ENCODE measurements around the gene PRUNE2.

The PRUNE2 gene

DNA sequence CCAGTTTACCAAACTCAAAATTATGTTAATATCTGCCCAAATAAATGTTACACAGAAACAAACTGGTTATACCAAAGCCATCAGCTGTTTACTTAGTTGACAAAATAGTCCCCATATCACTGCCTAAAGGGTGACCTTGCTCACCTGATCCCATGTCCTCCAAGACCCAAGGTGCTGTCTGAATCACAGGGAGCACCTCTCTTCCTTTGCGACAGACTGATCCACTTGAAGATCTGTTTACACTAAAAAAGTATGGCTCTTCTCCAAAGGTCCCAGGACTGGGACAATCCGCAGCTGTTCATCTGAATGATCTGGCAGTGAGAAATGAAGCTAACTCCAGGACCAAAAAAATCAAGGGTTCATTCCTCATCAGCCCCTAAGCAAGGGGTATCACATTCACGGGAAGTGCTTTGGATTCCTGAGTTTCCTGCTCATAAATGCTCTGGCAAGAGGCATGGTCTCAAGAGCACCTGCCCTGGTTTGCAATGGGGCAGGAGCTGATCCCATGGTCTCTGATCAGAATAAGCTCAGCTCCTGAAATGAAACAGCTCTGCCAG is 5.0 kb downstream of the PRUNE2 start:
- H3K27me3 ChIP-seq (replicated peaks in 2 of 5; ENCODE audit: control insufficient read depth in 4 of 5, insufficient read depth in 5 of 5, low read length in 4 of 5), result peaks cover 0 to 64% (median 27%) of the 10 kb centered on the region in 5 experiments
- H3K27ac ChIP-seq (ENCODE audit: insufficient read depth in 1 of 2, low read depth in 1 of 2, low read length in 2 of 2, poor library complexity in 1 of 2, severe bottlenecking in 2 of 2), result no peak overlapping the region
- no peak overlapping the region for H3K4me3 ChIP-seq (ENCODE audit: control insufficient read depth in 1 of 7, extremely low read depth in 1 of 7, insufficient read depth in 4 of 7, low read depth in 2 of 7, low read length in 6 of 7)
- POLR2A ChIA-PET, result interaction anchor here (0.7 kb wide), 1 partner anchor 10 kb away, joined by 3 read pairs; no protein-coding TSS in a partner anchor
- H3K36me3 ChIP-seq (ENCODE audit: control insufficient read depth in 4 of 4, insufficient read depth in 4 of 4, low read length in 3 of 4), result no peaks in the 10 kb centered on the region
- CTCF ChIA-PET, result no interaction called here
- peaks cover 0 to 8% (median 6%) of the 10 kb centered on the region in 4 experiments for H3K4me1 ChIP-seq (ENCODE audit: control extremely low read depth in 1 of 4, control insufficient read depth in 4 of 4, insufficient read depth in 4 of 4, low read length in 3 of 4)
- H3K9me3 ChIP-seq (ENCODE audit: control extremely low read depth in 1 of 5, control insufficient read depth in 4 of 5, insufficient read depth in 2 of 5, low read depth in 1 of 5, low read length in 4 of 5), result no peaks in the 10 kb centered on the region
- DNase-seq, result no peak
- 90% methylated on average over 3 of the region's 3 CpGs for WGBS (ENCODE audit: insufficient coverage)

DNA sequence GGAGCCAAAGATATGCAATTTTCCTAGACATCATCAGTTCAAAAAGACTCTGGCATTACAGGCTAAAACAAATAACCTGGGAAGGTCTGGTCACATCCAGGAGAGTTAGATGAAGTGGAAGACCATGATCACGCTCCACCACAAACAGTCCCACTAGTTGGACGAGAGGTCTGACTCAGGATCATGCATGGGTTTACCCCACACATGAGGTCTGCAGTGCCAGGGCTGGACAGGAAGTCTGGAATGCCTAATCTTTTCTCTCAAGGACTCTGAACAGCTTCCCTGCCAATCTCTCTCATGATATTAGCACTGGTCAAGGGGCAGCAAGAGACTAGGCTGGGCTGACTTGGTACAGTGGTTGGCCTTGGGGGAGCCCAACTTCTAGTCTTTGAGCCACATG is 7.1 kb downstream of the PRUNE2 start:
- Histone ChIP-seq H3K9me3 (ENCODE audit: control extremely low read depth in 1 of 5, control insufficient read depth in 4 of 5, insufficient read depth in 2 of 5, low read depth in 1 of 5, low read length in 4 of 5) (no peaks in the 10 kb centered on the region), H3K27me3 (replicated peaks in 2 of 5; ENCODE audit: control insufficient read depth in 4 of 5, insufficient read depth in 5 of 5, low read length in 4 of 5) (peaks cover 0 to 47% (median 14%) of the 10 kb centered on the region in 5 experiments), H3K4me3 (ENCODE audit: control insufficient read depth in 1 of 7, extremely low read depth in 1 of 7, insufficient read depth in 4 of 7, low read depth in 2 of 7, low read length in 6 of 7) (no peak overlapping the region), H3K36me3 (ENCODE audit: control insufficient read depth in 4 of 4, insufficient read depth in 4 of 4, low read length in 3 of 4) (no peaks in the 10 kb centered on the region), H3K4me1 (ENCODE audit: control extremely low read depth in 1 of 4, control insufficient read depth in 4 of 4, insufficient read depth in 4 of 4, low read length in 3 of 4) (no peaks in the 10 kb centered on the region), H3K27ac (ENCODE audit: insufficient read depth in 1 of 2, low read depth in 1 of 2, low read length in 2 of 2, poor library complexity in 1 of 2, severe bottlenecking in 2 of 2) (no peak overlapping the region)
- no peak for DNase-seq
- WGBS (ENCODE audit: insufficient coverage), result 88% methylated on average over 2 of the region's 2 CpGs
- ChIA-PET CTCF (no interaction called here), POLR2A (no interaction called here)

DNA sequence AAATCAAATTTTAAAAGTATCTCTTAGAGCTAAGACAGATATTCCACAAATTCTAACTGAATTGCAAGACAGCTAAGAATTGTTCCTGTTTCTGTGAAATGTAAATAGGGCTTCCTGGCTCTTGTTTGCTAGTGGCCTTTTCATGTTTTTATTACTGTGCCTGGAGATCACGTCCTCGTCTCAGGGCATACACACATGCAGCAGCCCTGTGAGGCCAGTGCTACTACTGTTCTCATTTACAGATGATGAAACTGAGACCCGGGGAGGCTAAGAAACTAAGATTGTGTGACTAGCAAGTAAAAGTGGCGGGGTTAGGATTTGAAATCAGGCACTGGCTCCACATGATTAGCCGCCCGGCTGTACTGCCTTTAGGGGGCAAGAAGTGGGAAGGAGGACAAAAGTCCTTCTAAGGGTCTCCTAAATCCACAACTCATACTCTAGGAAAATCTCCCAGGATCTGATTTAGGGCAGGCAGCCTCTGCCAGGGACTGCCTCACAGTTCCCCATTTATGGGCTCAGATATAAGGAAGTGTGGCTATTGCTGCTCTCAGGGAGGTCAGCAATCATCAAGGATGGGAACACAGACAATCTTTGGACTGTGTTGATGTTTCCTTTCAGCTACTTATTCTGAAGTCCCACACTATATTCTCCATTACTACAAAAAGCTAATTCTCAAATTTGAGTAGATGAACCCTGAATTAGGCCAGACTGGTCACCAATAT is 7.9 kb downstream of the PRUNE2 start:
- H3K4me1 ChIP-seq (ENCODE audit: control extremely low read depth in 1 of 4, control insufficient read depth in 4 of 4, insufficient read depth in 4 of 4, low read length in 3 of 4), result no peaks in the 10 kb centered on the region
- 74% methylated on average over 4 of the region's 6 CpGs for WGBS (ENCODE audit: insufficient coverage)
- POLR2A ChIA-PET, result no interaction called here

DNA sequence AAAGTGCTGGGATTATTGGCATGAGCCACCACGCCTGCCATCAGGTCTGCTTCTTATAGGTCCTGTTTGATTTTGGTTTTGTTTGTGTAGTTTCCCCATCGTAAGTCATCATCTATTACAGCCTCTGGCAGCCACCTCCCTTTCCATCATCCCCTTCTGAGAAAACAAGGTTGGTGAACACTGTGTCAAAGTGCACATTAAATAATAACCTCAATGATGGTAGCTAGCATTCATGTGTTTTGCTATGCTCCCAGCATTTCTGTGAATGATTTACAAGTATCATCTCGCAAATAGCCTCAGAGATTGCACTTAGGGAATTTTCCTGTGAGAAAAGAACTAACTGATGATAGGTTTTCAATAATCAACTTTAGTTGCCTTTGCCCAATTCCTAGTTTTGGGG is 9.9 kb downstream of the PRUNE2 start:
- no peaks in the 10 kb centered on the region for H3K36me3 ChIP-seq (ENCODE audit: control insufficient read depth in 4 of 4, insufficient read depth in 4 of 4, low read length in 3 of 4)
- no peak overlapping the region for H3K27ac ChIP-seq (ENCODE audit: insufficient read depth in 1 of 2, low read depth in 1 of 2, low read length in 2 of 2, poor library complexity in 1 of 2, severe bottlenecking in 2 of 2)
- no peak for DNase-seq
- CTCF ChIA-PET, result no interaction called here
- peaks cover 0 to 31% (median 9%) of the 10 kb centered on the region in 5 experiments for H3K27me3 ChIP-seq (replicated peaks in 2 of 5; ENCODE audit: control insufficient read depth in 4 of 5, insufficient read depth in 5 of 5, low read length in 4 of 5)
- POLR2A ChIA-PET, result no interaction called here
- no peaks in the 10 kb centered on the region for H3K4me1 ChIP-seq (ENCODE audit: control extremely low read depth in 1 of 4, control insufficient read depth in 4 of 4, insufficient read depth in 4 of 4, low read length in 3 of 4)
- no peaks in the 10 kb centered on the region for H3K9me3 ChIP-seq (ENCODE audit: control extremely low read depth in 1 of 5, control insufficient read depth in 4 of 5, insufficient read depth in 2 of 5, low read depth in 1 of 5, low read length in 4 of 5)
- H3K4me3 ChIP-seq (ENCODE audit: control insufficient read depth in 1 of 7, extremely low read depth in 1 of 7, insufficient read depth in 4 of 7, low read depth in 2 of 7, low read length in 6 of 7), result no peak overlapping the region
- WGBS (ENCODE audit: insufficient coverage), result 100% methylated on average over 1 of the region's 3 CpGs

More for the DNA sequence above, 7.9 kb downstream of the PRUNE2 start:
- H3K4me3 ChIP-seq (ENCODE audit: control insufficient read depth in 1 of 7, extremely low read depth in 1 of 7, insufficient read depth in 4 of 7, low read depth in 2 of 7, low read length in 6 of 7), result no peak overlapping the region
- H3K27me3 ChIP-seq (replicated peaks in 2 of 5; ENCODE audit: control insufficient read depth in 4 of 5, insufficient read depth in 5 of 5, low read length in 4 of 5), result peaks cover 0 to 44% (median 15%) of the 10 kb centered on the region in 5 experiments
- CTCF ChIA-PET, result interaction anchor here (0.6 kb wide), 1 partner anchor 75 kb away, joined by 3 read pairs; no protein-coding TSS in a partner anchor
- no peak overlapping the region for H3K27ac ChIP-seq (ENCODE audit: insufficient read depth in 1 of 2, low read depth in 1 of 2, low read length in 2 of 2, poor library complexity in 1 of 2, severe bottlenecking in 2 of 2)
- no peaks in the 10 kb centered on the region for H3K36me3 ChIP-seq (ENCODE audit: control insufficient read depth in 4 of 4, insufficient read depth in 4 of 4, low read length in 3 of 4)
- no peaks in the 10 kb centered on the region for H3K9me3 ChIP-seq (ENCODE audit: control extremely low read depth in 1 of 5, control insufficient read depth in 4 of 5, insufficient read depth in 2 of 5, low read depth in 1 of 5, low read length in 4 of 5)
- no peak for DNase-seq

DNA sequence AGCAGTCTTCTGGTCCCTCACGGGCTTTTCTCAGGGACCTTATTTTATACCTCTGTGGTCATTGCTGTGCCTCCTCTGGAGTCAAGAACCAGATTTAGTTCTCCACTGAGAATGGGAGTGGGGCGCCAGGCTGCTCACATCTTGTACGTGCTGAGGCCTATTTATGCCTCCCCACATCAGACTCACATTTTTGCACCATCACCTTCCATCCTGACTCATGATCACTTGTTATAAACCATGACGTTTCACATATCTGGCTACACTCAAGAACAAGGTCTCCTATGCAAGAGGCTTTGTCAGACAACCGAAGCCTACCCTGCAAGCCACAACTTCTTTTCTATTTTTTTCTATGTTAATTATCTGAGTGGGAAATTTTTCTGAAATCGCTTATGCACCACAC is 10.7 kb downstream of the PRUNE2 start:
- Histone ChIP-seq H3K36me3 (ENCODE audit: control insufficient read depth in 4 of 4, insufficient read depth in 4 of 4, low read length in 3 of 4) (no peaks in the 10 kb centered on the region), H3K4me3 (ENCODE audit: control insufficient read depth in 1 of 7, extremely low read depth in 1 of 7, insufficient read depth in 4 of 7, low read depth in 2 of 7, low read length in 6 of 7) (no peak overlapping the region), H3K27ac (ENCODE audit: insufficient read depth in 1 of 2, low read depth in 1 of 2, low read length in 2 of 2, poor library complexity in 1 of 2, severe bottlenecking in 2 of 2) (no peak overlapping the region), H3K27me3 (replicated peaks in 2 of 5; ENCODE audit: control insufficient read depth in 4 of 5, insufficient read depth in 5 of 5, low read length in 4 of 5) (peaks cover 0 to 23% (median 7%) of the 10 kb centered on the region in 5 experiments), H3K9me3 (ENCODE audit: control extremely low read depth in 1 of 5, control insufficient read depth in 4 of 5, insufficient read depth in 2 of 5, low read depth in 1 of 5, low read length in 4 of 5) (no peaks in the 10 kb centered on the region), H3K4me1 (ENCODE audit: control extremely low read depth in 1 of 4, control insufficient read depth in 4 of 4, insufficient read depth in 4 of 4, low read length in 3 of 4) (no peaks in the 10 kb centered on the region)
- DNase-seq, result peak in 1 of 3 donors; percentile 42
- WGBS (ENCODE audit: insufficient coverage), result 100% methylated on average over 3 of the region's 6 CpGs
- POLR2A ChIA-PET, result no interaction called here
- CTCF ChIA-PET, result no interaction called here

DNA sequence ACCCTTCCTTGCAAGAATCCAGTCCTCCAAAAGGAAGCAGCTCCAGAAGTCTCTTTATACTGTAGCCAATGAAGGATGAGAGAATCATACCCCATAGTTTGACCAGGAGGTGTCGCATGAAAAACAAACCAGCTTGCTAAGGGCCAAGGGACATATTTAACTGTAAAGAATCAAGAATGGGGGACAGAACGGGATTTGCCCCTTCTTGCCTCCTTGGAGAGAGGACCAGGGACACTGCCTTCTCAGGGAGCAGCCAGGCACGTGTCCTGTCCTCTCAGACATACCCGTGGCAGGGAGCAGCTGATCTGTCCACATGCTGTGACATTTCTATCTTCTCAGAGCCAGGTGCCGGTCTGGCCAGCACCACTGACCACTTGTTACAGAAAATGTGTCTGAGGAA is 11.7 kb downstream of the PRUNE2 start:
- no peaks in the 10 kb centered on the region for H3K4me1 ChIP-seq (ENCODE audit: control extremely low read depth in 1 of 4, control insufficient read depth in 4 of 4, insufficient read depth in 4 of 4, low read length in 3 of 4)
- no peaks in the 10 kb centered on the region for H3K9me3 ChIP-seq (ENCODE audit: control extremely low read depth in 1 of 5, control insufficient read depth in 4 of 5, insufficient read depth in 2 of 5, low read depth in 1 of 5, low read length in 4 of 5)
- H3K4me3 ChIP-seq (ENCODE audit: control insufficient read depth in 1 of 7, extremely low read depth in 1 of 7, insufficient read depth in 4 of 7, low read depth in 2 of 7, low read length in 6 of 7), result no peak overlapping the region
- ChIA-PET POLR2A (no interaction called here), CTCF (no interaction called here)
- DNase-seq, result no peak
- WGBS (ENCODE audit: insufficient coverage), result 93% methylated on average over 4 of the region's 5 CpGs
- no peak overlapping the region for H3K27ac ChIP-seq (ENCODE audit: insufficient read depth in 1 of 2, low read depth in 1 of 2, low read length in 2 of 2, poor library complexity in 1 of 2, severe bottlenecking in 2 of 2)
- no peaks in the 10 kb centered on the region for H3K36me3 ChIP-seq (ENCODE audit: control insufficient read depth in 4 of 4, insufficient read depth in 4 of 4, low read length in 3 of 4)
- H3K27me3 ChIP-seq (replicated peaks in 2 of 5; ENCODE audit: control insufficient read depth in 4 of 5, insufficient read depth in 5 of 5, low read length in 4 of 5), result peaks cover 0 to 17% (median 7%) of the 10 kb centered on the region in 5 experiments

DNA sequence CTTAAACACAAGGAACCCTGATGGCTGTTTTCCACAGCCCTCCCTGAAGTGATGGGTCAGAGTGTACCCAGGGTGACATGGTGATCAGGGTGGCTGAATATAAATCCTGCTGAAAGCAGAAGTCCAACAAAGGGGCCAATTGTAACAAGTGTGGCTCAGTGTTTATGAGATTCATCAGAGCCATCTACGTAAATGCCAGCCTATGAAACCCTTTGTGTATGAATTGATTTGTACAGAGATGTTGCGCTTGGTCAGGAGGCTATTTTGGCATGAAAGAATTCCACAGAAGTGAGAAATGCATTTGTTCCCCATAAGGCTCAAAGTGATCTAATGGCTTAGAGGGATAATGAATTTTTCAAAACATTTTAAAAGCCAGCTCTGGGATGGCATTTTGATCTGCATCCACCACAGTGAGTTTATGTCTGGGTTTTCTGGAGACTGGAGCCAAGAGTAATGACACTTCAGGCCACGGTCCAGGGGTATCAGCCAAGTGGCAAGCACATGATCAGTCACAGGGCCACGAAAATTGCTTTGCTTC is 12.4 kb downstream of the PRUNE2 start:
- no peak overlapping the region for H3K27ac ChIP-seq (ENCODE audit: insufficient read depth in 1 of 2, low read depth in 1 of 2, low read length in 2 of 2, poor library complexity in 1 of 2, severe bottlenecking in 2 of 2)
- no peaks in the 10 kb centered on the region for H3K4me1 ChIP-seq (ENCODE audit: control extremely low read depth in 1 of 4, control insufficient read depth in 4 of 4, insufficient read depth in 4 of 4, low read length in 3 of 4)
- CTCF ChIA-PET, result no interaction called here
- no peak for DNase-seq
- 97% methylated on average over 4 of the region's 4 CpGs for WGBS (ENCODE audit: insufficient coverage)
- H3K36me3 ChIP-seq (ENCODE audit: control insufficient read depth in 4 of 4, insufficient read depth in 4 of 4, low read length in 3 of 4), result no peaks in the 10 kb centered on the region
- H3K27me3 ChIP-seq (replicated peaks in 2 of 5; ENCODE audit: control insufficient read depth in 4 of 5, insufficient read depth in 5 of 5, low read length in 4 of 5), result peaks cover 0 to 12% (median 7%) of the 10 kb centered on the region in 5 experiments
- H3K4me3 ChIP-seq (ENCODE audit: control insufficient read depth in 1 of 7, extremely low read depth in 1 of 7, insufficient read depth in 4 of 7, low read depth in 2 of 7, low read length in 6 of 7), result no peak overlapping the region
- POLR2A ChIA-PET, result no interaction called here
- H3K9me3 ChIP-seq (ENCODE audit: control extremely low read depth in 1 of 5, control insufficient read depth in 4 of 5, insufficient read depth in 2 of 5, low read depth in 1 of 5, low read length in 4 of 5), result no peaks in the 10 kb centered on the region

Measured in common myeloid progenitor, CD34-positive (primary cell).